Ovary (tissue), 9 donors: Measurements from ENCODE around the gene SLC25A33. TPM values are rescaled to one million over a fixed set of nuclear protein-coding genes. Genes with fewer than 3 reads are reported as not detected.

Source experiments
- DNase-seq, 5 donors: peaks; one replicate each; pipeline ENCODE4 v3.0.0-alpha.2; 2019 to 2020
- H3K27ac ChIP-seq, 2 donors: fragments of 200-600 bp; one replicate each; pipeline versions ENCODE4 v1.5.1 to v1.8.0; 2019 to 2022
- H3K27me3 ChIP-seq: fragments of 200-600 bp; one replicate; pipeline ENCODE4 v1.8.0; 2022
- H3K36me3 ChIP-seq: fragments of 200-600 bp; sonication (generic); one replicate; pipeline ENCODE4 v1.5.1; 2019
- H3K4me1 ChIP-seq: one replicate; pipeline ENCODE4 v1.8.1; 2013; ENCODE audit warnings: mild to moderate bottlenecking, moderate library complexity; ENCODE audit not compliant: insufficient read depth
- H3K4me3 ChIP-seq: fragments of 200-600 bp; sonication (generic); one replicate; pipeline ENCODE4 v1.5.1; 2017
- H3K9me3 ChIP-seq, 2 donors: fragments of 200-600 bp in 1 of 2; sonication (generic) in 1 of 2; one replicate each; pipeline versions ENCODE4 v1.5.1 to v1.8.1; 2013 to 2019; ENCODE audit warnings: mild to moderate bottlenecking in 1 of 2, moderate library complexity in 1 of 2
- CTCF ChIP-seq, 3 donors: fragments of 450-650 bp in 2 of 3; fragments of 200-600 bp in 1 of 3; IDR thresholded peaks; one replicate each; pipeline versions ENCODE4 v1.5.1 to v1.8.0; 2016 to 2022; ENCODE audit warnings: antibody characterized with exemption in 3 of 3, mild to moderate bottlenecking in 1 of 3
- EP300 ChIP-seq: sonication (generic); formaldehyde crosslinking; IDR thresholded peaks from one replicate; pipeline ENCODE4 v1.6.1; 2017; ENCODE audit warnings: antibody characterized with exemption
- POLR2A ChIP-seq: fragments of 450-650 bp; IDR thresholded peaks from one replicate; pipeline ENCODE4 v1.6.1; 2017; ENCODE audit warnings: antibody characterized with exemption, mild to moderate bottlenecking, moderate library complexity
- WGBS, 3 donors: extraction: QIAGEN DNeasy Blood & Tissue Kit in 1 of 3; methylation state at CpG; one replicate each; pipeline versions ENCODE4 v1.1.5 to v1.1.7; 2013 to 2017; 5-methylcytosine and 5-hydroxymethylcytosine counted together
- intact Hi-C, 4 donors: fragments of 100-400 bp; cut with DNase I; formaldehyde crosslinking; loops; one replicate each; pipeline versions ENCODE4 v1.11.0 to v1.15.1; 2022 to 2023
- polyA plus RNA-seq, 2 donors: library from polyadenylated mRNA; stranded (reverse); fragments of 200-250 nt in 1 of 2; fragments of 350-450 nt in 1 of 2; fragmentation: Illumina TruSeq in 1 of 2; extraction: RNeasy Lipid Tissue Mini Kit (QIAGEN cat#74804) in 1 of 2; gene quantifications; one replicate each; pipeline ENCODE4 v1.2.3, GENCODE V29; 2013 to 2014
- total RNA-seq, 7 donors: library from RNA; depleted of rRNA in 2 of 7; stranded (reverse); fragments of >200 nt in 2 of 7; fragmentation: NEBNext Ultra II Directional in 3 of 7; extraction: Animal tissue kit (Norgen Biotek cat#: 25700) in 3 of 7; gene quantifications; one replicate each; pipeline versions ENCODE4 v1.1.0 to v1.2.4, GENCODE V29; 2016 to 2023
- donor health status: DM: no; HTN: no; CAD: no; lungs with moderate emphysema.
- donor health status: DM: no; HTN: no; CAD: no.
- donor health status: Bipolar disorder and iron deficiency.
- donor health status: DM: yes; HTN: yes; CAD: no.
- donor health status: DM: no; HTN: no; CAD: no.
- donor health status: DM: yes; HTN: yes; CAD: no.

The SLC25A33 gene
- total and polyA plus RNA-seq, 9 donors: 1.3 to 5.9 (median 3.9) TPM

GRCh38 chr1:9609998-9610397, 70.7 kb downstream of the SLC25A33 start:
- Histone ChIP-seq H3K9me3 (no peaks in the 10 kb centered on the region), H3K4me1 (no peaks in the 10 kb centered on the region), H3K36me3 (no peaks in the 10 kb centered on the region), H3K27me3 (no peaks in the 10 kb centered on the region), H3K27ac (no peak overlapping the region), H3K4me3 (no peak overlapping the region)
- WGBS, 3 donors: 81 to 89% (median 88%) methylated on average over 5 of the region's 5 CpGs
- intact Hi-C loops: no loop called here
- DNase-seq: no peak
- TF ChIP-seq POLR2A (no peak), EP300 (no peak), CTCF (IDR thresholded peaks at IDR 0.05) (no peak)

- Histone ChIP-seq H3K4me1 (no peaks in the 10 kb centered on the region), H3K4me3 (no peak overlapping the region), H3K27ac (no peak overlapping the region), H3K27me3 (no peaks in the 10 kb centered on the region), H3K36me3 (no peaks in the 10 kb centered on the region), H3K9me3 (no peaks in the 10 kb centered on the region)
- TF ChIP-seq POLR2A (no peak), EP300 (no peak), CTCF (IDR thresholded peaks at IDR 0.05) (no peak)
- intact Hi-C loops: no loop called here
- no peak for DNase-seq
- 86 to 88% (median 87%) methylated on average over 25 of the region's 25 CpGs for WGBS, 3 donors
These were observed 71.3 kb downstream of the SLC25A33 start for GRCh38 chr1:9610548-9610947.

GRCh38 chr1:9611716-9612115, 72.5 kb downstream of the SLC25A33 start:
- no peak for DNase-seq
- Histone ChIP-seq H3K4me1 (no peaks in the 10 kb centered on the region), H3K4me3 (no peak overlapping the region), H3K27me3 (no peaks in the 10 kb centered on the region), H3K9me3 (no peaks in the 10 kb centered on the region), H3K36me3 (no peaks in the 10 kb centered on the region), H3K27ac (no peak overlapping the region)
- no peak for TF ChIP-seq EP300
- no peak for TF ChIP-seq POLR2A
- TF ChIP-seq CTCF (IDR thresholded peaks at IDR 0.05): no peak
- 84 to 91% (median 89%) methylated on average over 13 of the region's 13 CpGs for WGBS, 3 donors
- intact Hi-C loops: no loop called here

GRCh38 chr1:9612162-9612845, 73.0 kb downstream of the SLC25A33 start:
- H3K27me3 ChIP-seq: no peaks in the 10 kb centered on the region
- no peaks in the 10 kb centered on the region for H3K4me1 ChIP-seq
- H3K9me3 ChIP-seq: no peaks in the 10 kb centered on the region
- no peak overlapping the region for H3K27ac ChIP-seq
- no peaks in the 10 kb centered on the region for H3K36me3 ChIP-seq
- intact Hi-C loops: no loop called here
- DNase-seq: no peak
- WGBS, 3 donors: 89 to 95% (median 92%) methylated on average over 11 of the region's 11 CpGs
- H3K4me3 ChIP-seq: no peak overlapping the region
- no peak for TF ChIP-seq EP300
- no peak for TF ChIP-seq CTCF (IDR thresholded peaks at IDR 0.05)
- no peak for TF ChIP-seq POLR2A
